Suppressor macrophage treated with lipopolysaccharide for 1 hour (primary cell): ENCODE measurements around the gene UBAC2.
A peak's percentile ranks its signal among the peaks of the same experiment; 100 is the strongest.
"Not testable (repeated sequence)": the region's sequence is repeated elsewhere in the genome, so short reads cannot be mapped to it uniquely, and the experiment has no call there.

Source experiments
- DNase-seq, 3 donors: peaks; one replicate each; pipeline ENCODE4 v3.0.0-alpha.2; 2020 to 2022

UBAC2 gene

GRCh38 chr13:99215184-99215830, 14.7 kb downstream of the UBAC2 start:
- DNase-seq, result no peak

GRCh38 chr13:99217461-99218110, 16.9 kb downstream of the UBAC2 start:
- DNase-seq, result no peak

GRCh38 chr13:99218126-99218525, 17.5 kb downstream of the UBAC2 start:
- no peak for DNase-seq

GRCh38 chr13:99218545-99218944, 17.9 kb downstream of the UBAC2 start:
- DNase-seq, result no peak

- DNase-seq, result no peak
These were observed 18.3 kb downstream of the UBAC2 start for GRCh38 chr13:99218969-99219368.

GRCh38 chr13:99220199-99220935, 19.7 kb downstream of the UBAC2 start:
- no peak for DNase-seq

- no peak for DNase-seq
These were observed 21.0 kb downstream of the UBAC2 start for GRCh38 chr13:99221567-99222239.

GRCh38 chr13:99223587-99223986, 22.9 kb downstream of the UBAC2 start:
- peak; percentile 25 to 56 (median 39) for DNase-seq

GRCh38 chr13:99224021-99224420, 23.4 kb downstream of the UBAC2 start:
- DNase-seq, result no peak

GRCh38 chr13:99225078-99225477, 24.4 kb downstream of the UBAC2 start:
- peak; percentile 80 to 92 (median 88) for DNase-seq

GRCh38 chr13:99226513-99226912, 25.9 kb downstream of the UBAC2 start:
- DNase-seq, result no peak

- DNase-seq, result no peak
These were observed 26.8 kb downstream of the UBAC2 start for GRCh38 chr13:99227331-99227900.

GRCh38 chr13:99227909-99228688, 27.4 kb downstream of the UBAC2 start:
- DNase-seq, result peak; percentile 90 to 95 (median 92)

GRCh38 chr13:99228737-99229691, 28.4 kb downstream of the UBAC2 start:
- peak; percentile 68 to 91 (median 78) for DNase-seq

GRCh38 chr13:99230588-99230987, 29.9 kb downstream of the UBAC2 start:
- not testable (repeated sequence) for DNase-seq

- DNase-seq, result no peak
These were observed 30.3 kb downstream of the UBAC2 start for GRCh38 chr13:99230991-99231390.

GRCh38 chr13:99231721-99232120, 31.1 kb downstream of the UBAC2 start:
- peak; percentile 71 to 88 (median 79) for DNase-seq

- DNase-seq, result peak in 1 of 3 donors; percentile 17
These were observed 37.5 kb downstream of the UBAC2 start for GRCh38 chr13:99237981-99238662.

GRCh38 chr13:99246100-99246499, 45.4 kb downstream of the UBAC2 start:
- no peak for DNase-seq

GRCh38 chr13:99249178-99249577, 48.5 kb downstream of the UBAC2 start:
- not testable (repeated sequence) for DNase-seq
